GM12878 (cell line): ENCODE results near the gene PIK3R4.

Experiments
- EP300 ChIP-seq, 2 experiments: fragments of 150-350 bp in 1 of 2; IDR thresholded peaks; 2 replicates each; pipeline ENCODE4 v1.6.1; 2011 to 2012; ENCODE audit warnings: low read depth in 2 of 2, low read length in 2 of 2, borderline replicate concordance in 1 of 2, improper control_type of control experiment in 1 of 2, inconsistent platforms in 1 of 2; ENCODE audit not compliant: control insufficient read depth in 1 of 2
- EZH2 ChIP-seq: IDR thresholded peaks from 2 replicates; pipeline ENCODE4 v1.6.1; 2012; ENCODE audit warnings: low read depth, mild to moderate bottlenecking, control low read depth, inconsistent platforms, low read length, borderline replicate concordance; ENCODE audit not compliant: control insufficient read depth
- GATAD2B ChIP-seq: fragments of 450-650 bp; conservative IDR thresholded peaks from 2 replicates; pipeline ENCODE4 v1.6.1; 2017; ENCODE audit warnings: low read depth, mild to moderate bottlenecking, moderate library complexity
- HDAC2 ChIP-seq: fragments of 200-600 bp; sonication (generic); IDR thresholded peaks from 2 replicates; pipeline ENCODE4 v1.6.1; 2017
- JUND ChIP-seq: IDR thresholded peaks from 2 replicates; pipeline ENCODE4 v1.6.1; 2012; ENCODE audit warnings: low read depth, mild to moderate bottlenecking, low read length, improper control_type of control experiment, moderate library complexity
- MTA3 ChIP-seq: IDR thresholded peaks from 2 replicates; pipeline ENCODE4 v1.6.1; 2012; ENCODE audit warnings: low read length, inconsistent platforms, borderline replicate concordance
- NR2C1 ChIP-seq: fragments of 450-650 bp; IDR thresholded peaks from 2 replicates; pipeline ENCODE4 v1.6.1; 2017; ENCODE audit warnings: antibody characterized with exemption, mild to moderate bottlenecking, moderate library complexity
- POLR2A ChIP-seq: IDR thresholded peaks from 2 replicates; pipeline ENCODE4 v1.6.1; 2011; ENCODE audit warnings: low read depth, mild to moderate bottlenecking, low read length
- RELA ChIP-seq: fragments of 450-650 bp; IDR thresholded peaks from 2 replicates; pipeline ENCODE4 v1.8.0; 2014; ENCODE audit warnings: borderline replicate concordance; ENCODE audit not compliant: partially characterized antibody
- SIX5 ChIP-seq: IDR thresholded peaks from 2 replicates; pipeline ENCODE4 v1.6.1; 2011; ENCODE audit warnings: mild to moderate bottlenecking, low read depth, low read length, moderate library complexity; ENCODE audit not compliant: severe bottlenecking
- TF ChIP-seq, protein P1 (sequence below), 3 experiments: IDR thresholded peaks in 2 of 3; conservative IDR thresholded peaks in 1 of 3; 2 replicates each; pipeline ENCODE4 v1.5.1; 2011; ENCODE audit warnings: low read depth in 3 of 3, low read length in 3 of 3, mild to moderate bottlenecking in 3 of 3, control low read depth in 2 of 3, moderate library complexity in 2 of 3, inconsistent platforms in 1 of 3, mixed read lengths in 1 of 3; ENCODE audit not compliant: control insufficient read depth in 2 of 3, insufficient read depth in 1 of 3; ENCODE audit errors: extremely low read depth in 1 of 3
- TF ChIP-seq, protein P2 (sequence below): IDR thresholded peaks from 2 replicates; pipeline ENCODE4 v1.6.1; 2012; ENCODE audit warnings: low read depth, low read length, improper control_type of control experiment
- TF ChIP-seq, protein P3 (sequence below): IDR thresholded peaks from 2 replicates; pipeline ENCODE4 v1.6.1; 2012; ENCODE audit warnings: mild to moderate bottlenecking, low read depth, low read length

DNA sequence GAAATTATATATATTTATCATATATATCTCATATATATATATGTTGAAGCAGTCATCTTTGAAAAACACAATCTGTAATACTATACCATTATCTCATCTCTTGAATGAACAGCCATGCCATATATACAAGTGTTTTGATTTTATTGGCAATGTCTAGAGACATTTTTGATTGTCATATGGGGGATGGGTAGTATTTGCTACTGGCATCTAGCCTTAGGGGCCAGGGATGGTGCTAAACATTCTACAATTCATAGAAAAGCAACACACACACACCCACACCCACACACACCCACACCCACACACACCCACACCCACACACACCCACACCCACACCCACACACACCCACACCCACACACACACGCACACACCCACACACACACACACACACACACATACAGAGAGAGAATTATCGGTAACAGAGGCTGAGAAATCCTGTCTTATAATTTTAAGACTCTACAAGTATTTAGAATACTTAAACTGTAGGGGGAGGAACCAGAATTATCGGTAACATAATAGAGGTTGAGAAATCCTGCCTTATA lies 11.1 kb upstream of the PIK3R4 start:
- TF ChIP-seq, protein P1, sequence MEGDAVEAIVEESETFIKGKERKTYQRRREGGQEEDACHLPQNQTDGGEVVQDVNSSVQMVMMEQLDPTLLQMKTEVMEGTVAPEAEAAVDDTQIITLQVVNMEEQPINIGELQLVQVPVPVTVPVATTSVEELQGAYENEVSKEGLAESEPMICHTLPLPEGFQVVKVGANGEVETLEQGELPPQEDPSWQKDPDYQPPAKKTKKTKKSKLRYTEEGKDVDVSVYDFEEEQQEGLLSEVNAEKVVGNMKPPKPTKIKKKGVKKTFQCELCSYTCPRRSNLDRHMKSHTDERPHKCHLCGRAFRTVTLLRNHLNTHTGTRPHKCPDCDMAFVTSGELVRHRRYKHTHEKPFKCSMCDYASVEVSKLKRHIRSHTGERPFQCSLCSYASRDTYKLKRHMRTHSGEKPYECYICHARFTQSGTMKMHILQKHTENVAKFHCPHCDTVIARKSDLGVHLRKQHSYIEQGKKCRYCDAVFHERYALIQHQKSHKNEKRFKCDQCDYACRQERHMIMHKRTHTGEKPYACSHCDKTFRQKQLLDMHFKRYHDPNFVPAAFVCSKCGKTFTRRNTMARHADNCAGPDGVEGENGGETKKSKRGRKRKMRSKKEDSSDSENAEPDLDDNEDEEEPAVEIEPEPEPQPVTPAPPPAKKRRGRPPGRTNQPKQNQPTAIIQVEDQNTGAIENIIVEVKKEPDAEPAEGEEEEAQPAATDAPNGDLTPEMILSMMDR (IDR thresholded peaks at IDR 0.05 in 2 of 3, conservative IDR thresholded peaks at IDR 0.05 in 1 of 3; ENCODE audit: control insufficient read depth in 2 of 3, extremely low read depth in 1 of 3, insufficient read depth in 1 of 3, low read depth in 3 of 3, low read length in 3 of 3): no peak
- no peak for TF ChIP-seq SIX5
- no peak for TF ChIP-seq JUND
- no peak for TF ChIP-seq EZH2
- no peak for TF ChIP-seq GATAD2B
- no peak for TF ChIP-seq RELA
- no peak for TF ChIP-seq NR2C1
- no peak for TF ChIP-seq MTA3
- no peak for TF ChIP-seq POLR2A
- TF ChIP-seq, protein P2, sequence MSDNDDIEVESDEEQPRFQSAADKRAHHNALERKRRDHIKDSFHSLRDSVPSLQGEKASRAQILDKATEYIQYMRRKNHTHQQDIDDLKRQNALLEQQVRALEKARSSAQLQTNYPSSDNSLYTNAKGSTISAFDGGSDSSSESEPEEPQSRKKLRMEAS: no peak
- no peak for TF ChIP-seq HDAC2
- TF ChIP-seq, protein P3, sequence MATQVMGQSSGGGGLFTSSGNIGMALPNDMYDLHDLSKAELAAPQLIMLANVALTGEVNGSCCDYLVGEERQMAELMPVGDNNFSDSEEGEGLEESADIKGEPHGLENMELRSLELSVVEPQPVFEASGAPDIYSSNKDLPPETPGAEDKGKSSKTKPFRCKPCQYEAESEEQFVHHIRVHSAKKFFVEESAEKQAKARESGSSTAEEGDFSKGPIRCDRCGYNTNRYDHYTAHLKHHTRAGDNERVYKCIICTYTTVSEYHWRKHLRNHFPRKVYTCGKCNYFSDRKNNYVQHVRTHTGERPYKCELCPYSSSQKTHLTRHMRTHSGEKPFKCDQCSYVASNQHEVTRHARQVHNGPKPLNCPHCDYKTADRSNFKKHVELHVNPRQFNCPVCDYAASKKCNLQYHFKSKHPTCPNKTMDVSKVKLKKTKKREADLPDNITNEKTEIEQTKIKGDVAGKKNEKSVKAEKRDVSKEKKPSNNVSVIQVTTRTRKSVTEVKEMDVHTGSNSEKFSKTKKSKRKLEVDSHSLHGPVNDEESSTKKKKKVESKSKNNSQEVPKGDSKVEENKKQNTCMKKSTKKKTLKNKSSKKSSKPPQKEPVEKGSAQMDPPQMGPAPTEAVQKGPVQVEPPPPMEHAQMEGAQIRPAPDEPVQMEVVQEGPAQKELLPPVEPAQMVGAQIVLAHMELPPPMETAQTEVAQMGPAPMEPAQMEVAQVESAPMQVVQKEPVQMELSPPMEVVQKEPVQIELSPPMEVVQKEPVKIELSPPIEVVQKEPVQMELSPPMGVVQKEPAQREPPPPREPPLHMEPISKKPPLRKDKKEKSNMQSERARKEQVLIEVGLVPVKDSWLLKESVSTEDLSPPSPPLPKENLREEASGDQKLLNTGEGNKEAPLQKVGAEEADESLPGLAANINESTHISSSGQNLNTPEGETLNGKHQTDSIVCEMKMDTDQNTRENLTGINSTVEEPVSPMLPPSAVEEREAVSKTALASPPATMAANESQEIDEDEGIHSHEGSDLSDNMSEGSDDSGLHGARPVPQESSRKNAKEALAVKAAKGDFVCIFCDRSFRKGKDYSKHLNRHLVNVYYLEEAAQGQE: no peak
- TF ChIP-seq EP300 (IDR thresholded peaks at IDR 0.05; ENCODE audit: borderline replicate concordance in 1 of 2, control insufficient read depth in 1 of 2, low read depth in 2 of 2, low read length in 2 of 2): no peak
